HCT116 (cell line): ENCODE data around the gene VPS35. TPM values are rescaled to one million over a fixed set of nuclear protein-coding genes. Genes with fewer than 3 reads are reported as not detected.

ENCODE experiments used
- ATAC-seq: fragments of 200-7000 bp; cut with Tn5 transposase; 2 replicates; pipeline ENCODE4 v1.9.1; 2020; ENCODE audit warnings: mild to moderate bottlenecking, moderate library complexity
- BruUV-seq: library from RNA; stranded (reverse); fragments of 400-500 nt; replicated peaks from 2 replicates; lab custom pipeline; 2021; lab: Mats Ljungman, UMichigan
- CTCF ChIA-PET: fragments of 300-600 bp; sonication (Branson Sonifier 250); formaldehyde crosslinking; loops from one replicate; lab custom pipeline; 2021; ENCODE audit warnings: antibody characterized with exemption; lab: Charles Lee
- POLR2A ChIA-PET: fragments of 300-600, 350-600 bp; sonication (Branson Sonifier 250); formaldehyde crosslinking; loops from one replicate; lab custom pipeline; 2021; ENCODE audit warnings: antibody characterized with exemption; lab: Charles Lee
- RAD21 ChIA-PET, 2 experiments: fragments of 300-600 bp; sonication (Branson Sonifier 250); formaldehyde crosslinking; loops; one replicate each; lab custom pipeline; 2023; ENCODE audit warnings: low total read pairs in 2 of 2; ENCODE audit not compliant: uncharacterized antibody in 2 of 2, unreplicated experiment in 2 of 2, low non-redundant PET in 1 of 2; lab: Charles Lee
- DNase-seq: peaks from one replicate; pipeline ENCODE4 v3.0.0-alpha.2; 2010; ENCODE audit warnings: low read depth, low spot score
- H2AFZ ChIP-seq: fragments of 200-600 bp; shearing (Covaris generic), sonication (generic); 2 replicates; pipeline ENCODE4 v1.6.1; 2017; ENCODE audit warnings: low read depth, mixed run types, mixed read lengths, antibody characterized with exemption, low read length; ENCODE audit not compliant: poor library complexity, severe bottlenecking
- H3K27ac ChIP-seq: 2 replicates; pipeline ENCODE4 v1.5.1; 2012; ENCODE audit warnings: low read depth, low read length
- H3K27me3 ChIP-seq: fragments of 200-600 bp; sonication (generic); 2 replicates; pipeline ENCODE4 v1.6.1; 2016; ENCODE audit warnings: mixed run types, low read length, mixed read lengths; ENCODE audit not compliant: insufficient read depth
- H3K36me3 ChIP-seq, 2 experiments: fragments of 200-500 bp in 1 of 2; fragments of 200-600 bp in 1 of 2; sonication (Bioruptor generic) in 1 of 2; sonication (generic) in 1 of 2; 2 replicates each; pipeline versions ENCODE4 v1.5.1 to v1.6.1; 2014 to 2016; ENCODE audit warnings: low read length in 2 of 2, inconsistent platforms in 1 of 2, mixed read lengths in 1 of 2, mixed run types in 1 of 2; ENCODE audit not compliant: insufficient read depth in 2 of 2, control insufficient read depth in 1 of 2
- H3K4me1 ChIP-seq, 2 experiments: fragments of 200-600 bp in 1 of 2; sonication (generic) in 1 of 2; 2 replicates each; pipeline versions ENCODE4 v1.5.1 to v1.6.1; 2012 to 2017; ENCODE audit warnings: low read length in 2 of 2, inconsistent platforms in 1 of 2, mild to moderate bottlenecking in 1 of 2, mixed read lengths in 1 of 2, mixed run types in 1 of 2, moderate library complexity in 1 of 2; ENCODE audit not compliant: insufficient read depth in 2 of 2, control insufficient read depth in 1 of 2
- H3K4me2 ChIP-seq: fragments of 200-600 bp; sonication (generic); 2 replicates; pipeline ENCODE4 v1.6.1; 2017; ENCODE audit warnings: mixed run types, low read length, mixed read lengths
- H3K4me3 ChIP-seq, 2 experiments: fragments of 200-600 bp in 1 of 2; sonication (generic) in 1 of 2; replicated peaks in 1 of 2; 2 replicates each; pipeline ENCODE4 v1.5.1; 2011 to 2016; ENCODE audit warnings: low read length in 2 of 2, control low read depth in 1 of 2, low read depth in 1 of 2, mild to moderate bottlenecking in 1 of 2, mixed read lengths in 1 of 2, mixed run types in 1 of 2
- H3K79me2 ChIP-seq: fragments of 200-600 bp; sonication (generic); 2 replicates; pipeline ENCODE4 v1.6.1; 2017; ENCODE audit warnings: mild to moderate bottlenecking, mixed run types, low read length, moderate library complexity, mixed read lengths; ENCODE audit not compliant: insufficient read depth
- H3K9ac ChIP-seq: fragments of 200-600 bp; sonication (generic); 2 replicates; pipeline ENCODE4 v1.6.1; 2016; ENCODE audit warnings: low read length, mixed read lengths
- H3K9me2 ChIP-seq: fragments of 200-600 bp; sonication (generic), shearing (Covaris generic); 2 replicates; pipeline ENCODE4 v1.6.1; 2017; ENCODE audit warnings: mixed run types, mild to moderate bottlenecking, moderate library complexity; ENCODE audit not compliant: insufficient read depth
- H3K9me3 ChIP-seq, 2 experiments: fragments of 200-500 bp in 1 of 2; fragments of 200-600 bp in 1 of 2; sonication (Bioruptor generic) in 1 of 2; sonication (generic) in 1 of 2; 2 replicates each; pipeline ENCODE4 v1.6.1; 2014 to 2017; ENCODE audit warnings: low read length in 2 of 2, mixed read lengths in 2 of 2, inconsistent platforms in 1 of 2, low read depth in 1 of 2, mild to moderate bottlenecking in 1 of 2, mixed run types in 1 of 2, moderate library complexity in 1 of 2; ENCODE audit not compliant: control insufficient read depth in 1 of 2, insufficient read depth in 1 of 2
- H4K20me1 ChIP-seq: fragments of 200-600 bp; sonication (generic), shearing (Covaris generic); 2 replicates; pipeline ENCODE4 v1.6.1; 2017; ENCODE audit warnings: mixed run types, mild to moderate bottlenecking, moderate library complexity; ENCODE audit not compliant: insufficient read depth
- CBX3 ChIP-seq: IDR thresholded peaks from 2 replicates; pipeline ENCODE4 v1.6.1; 2012; ENCODE audit warnings: low read depth
- CEBPB ChIP-seq: IDR thresholded peaks from 2 replicates; pipeline ENCODE4 v1.6.1; 2012; ENCODE audit warnings: low read depth
- EGR1 ChIP-seq: IDR thresholded peaks from 2 replicates; pipeline ENCODE4 v1.6.1; 2012; ENCODE audit warnings: low read depth
- EZH2 ChIP-seq: fragments of 200-600 bp; sonication (generic); IDR thresholded peaks from 2 replicates; pipeline ENCODE4 v1.6.1; 2017; ENCODE audit warnings: antibody characterized with exemption, mixed run types
- EZH2phosphoT487 ChIP-seq: fragments of 200-600 bp; IDR thresholded peaks from 2 replicates; pipeline ENCODE4 v1.6.1; 2018; ENCODE audit warnings: antibody characterized with exemption, borderline replicate concordance
- FOSL1 ChIP-seq: IDR thresholded peaks from 2 replicates; pipeline ENCODE4 v1.6.1; 2012; ENCODE audit warnings: low read depth
- JUND ChIP-seq: IDR thresholded peaks from 2 replicates; pipeline ENCODE4 v1.6.1; 2012
- MAX ChIP-seq: IDR thresholded peaks from 2 replicates; pipeline ENCODE4 v1.6.1; 2012
- POLR2A ChIP-seq: IDR thresholded peaks from 2 replicates; pipeline ENCODE4 v1.7.0; 2011; ENCODE audit warnings: borderline replicate concordance; ENCODE audit not compliant: insufficient read depth, insufficient read length; ENCODE audit errors: extremely low read depth
- REST ChIP-seq: IDR thresholded peaks from 2 replicates; pipeline ENCODE4 v1.6.1; 2012; ENCODE audit warnings: low read depth
- SIN3A ChIP-seq: IDR thresholded peaks from 2 replicates; pipeline ENCODE4 v1.6.1; 2012; ENCODE audit warnings: low read depth
- SP1 ChIP-seq: IDR thresholded peaks from 2 replicates; pipeline ENCODE4 v1.6.1; 2012; ENCODE audit warnings: low read depth
- YY1 ChIP-seq: IDR thresholded peaks from 2 replicates; pipeline ENCODE4 v1.6.1; 2011; ENCODE audit warnings: low read length, low read depth, moderate library complexity, mild to moderate bottlenecking; ENCODE audit not compliant: insufficient replicate concordance; ENCODE audit errors: extremely low read depth
- ZFX ChIP-seq: fragments of 450-650 bp; IDR thresholded peaks from 2 replicates; pipeline ENCODE4 v1.6.1; 2017
- intact Hi-C: fragments of 100-400 bp; cut with micrococcal nuclease; formaldehyde crosslinking; loops from 2 replicates; pipeline ENCODE4 v1.10.0; 2022
- total RNA-seq: library from RNA; stranded (reverse); gene quantifications from one replicate; pipeline ENCODE4 v1.2.1, GENCODE V29; 2021; ENCODE audit not compliant: unreplicated experiment

VPS35 gene
- total RNA-seq, 1 experiment from 2014 or later: 115 TPM

GRCh38 chr16:46687486-46687885 is 1.5 kb downstream of the VPS35 start:
- TF ChIP-seq EZH2: no peak
- no peak for TF ChIP-seq FOSL1
- no peak for TF ChIP-seq MAX
- TF ChIP-seq REST: no peak
- TF ChIP-seq JUND: no peak
- TF ChIP-seq CEBPB: no peak
- TF ChIP-seq CBX3: no peak
- no peak for TF ChIP-seq ZFX
- TF ChIP-seq EZH2phosphoT487: no peak
- no peak for TF ChIP-seq EGR1
- no peak for TF ChIP-seq SIN3A
- TF ChIP-seq SP1: no peak
- TF ChIP-seq YY1: no peak
- TF ChIP-seq POLR2A: no peak
- ChIA-PET CTCF (interaction anchor here (1.5 kb wide), 1 partner anchor 13 kb away, joined by 12 read pairs; no protein-coding TSS in a partner anchor), RAD21 (no interaction called here), POLR2A (no interaction called here)
- TSS peak; percentile 50 for BruUV-seq
- Histone ChIP-seq H2AFZ (no peak overlapping the region), H3K9me3 (no peaks in the 10 kb centered on the region), H3K4me1 (peaks cover 14 to 23% of the 10 kb centered on the region in 2 experiments; a peak in 3 of 4 replicates), H3K4me2 (peak overlapping the region; percentile 90), H3K36me3 (peaks cover 9 to 15% of the 10 kb centered on the region in 2 experiments; a peak in 3 of 4 replicates), H3K27ac (no peak overlapping the region), H3K9me2 (no peaks in the 10 kb centered on the region), H3K4me3 (peak overlapping the region; percentile 82 to 95), H3K79me2 (peaks cover 93% of the 10 kb centered on the region), H4K20me1 (peaks cover 22% of the 10 kb centered on the region; the same call in 1 of the 2 replicates), H3K27me3 (no peaks in the 10 kb centered on the region), H3K9ac (peak overlapping the region; percentile 92)
- ATAC-seq: no peak
- intact Hi-C loops: no loop called here
- no peak for DNase-seq
